Mucosa of rectum (tissue), 2 donors: ENCODE results near the gene ASGR1.
A peak's percentile ranks its signal among the peaks of the same experiment; 100 is the strongest.
"Not testable (repeated sequence)": the region's sequence is repeated elsewhere in the genome, so short reads cannot be mapped to it uniquely, and the experiment has no call there.

Experiments used
- H3K27ac ChIP-seq, 2 donors: one replicate each; pipeline ENCODE4 v1.7.0; 2013; ENCODE audit warnings: inconsistent platforms in 2 of 2, low read depth in 2 of 2, low read length in 2 of 2
- H3K27me3 ChIP-seq, 2 donors: one replicate each; pipeline ENCODE4 v1.7.0; 2013; ENCODE audit warnings: low read length in 2 of 2; ENCODE audit not compliant: control insufficient read depth in 2 of 2, insufficient read depth in 2 of 2
- H3K36me3 ChIP-seq, 2 donors: one replicate each; pipeline ENCODE4 v1.7.0; 2013; ENCODE audit warnings: low read length in 2 of 2; ENCODE audit not compliant: control insufficient read depth in 2 of 2, insufficient read depth in 2 of 2
- H3K4me1 ChIP-seq, 2 donors: one replicate each; pipeline ENCODE4 v1.7.0; 2013; ENCODE audit warnings: low read length in 2 of 2, mild to moderate bottlenecking in 1 of 2; ENCODE audit not compliant: control insufficient read depth in 2 of 2, insufficient read depth in 2 of 2
- H3K4me3 ChIP-seq, 2 donors: one replicate each; pipeline ENCODE4 v1.7.0; 2013; ENCODE audit warnings: low read length in 2 of 2
- H3K9ac ChIP-seq, 2 donors: one replicate each; pipeline ENCODE4 v1.7.0; 2013; ENCODE audit warnings: low read length in 2 of 2, low read depth in 1 of 2, mild to moderate bottlenecking in 1 of 2
- H3K9me3 ChIP-seq, 2 donors: one replicate each; pipeline ENCODE4 v1.7.0; 2013; ENCODE audit warnings: low read length in 2 of 2; ENCODE audit not compliant: control insufficient read depth in 2 of 2
- donor health status: healthy.
- donor health status: Normal muscosa, but diverticular disease.

ASGR1 gene

GRCh38 chr17:7136266-7136877 lies 42.8 kb downstream of the ASGR1 start:
- no peaks in the 10 kb centered on the region for H3K9me3 ChIP-seq
- H3K4me1 ChIP-seq, result peaks cover 13 to 15% of the 10 kb centered on the region in 2 donors
- no peak overlapping the region for H3K27ac ChIP-seq
- no peaks in the 10 kb centered on the region for H3K36me3 ChIP-seq
- H3K27me3 ChIP-seq, result peaks cover 5 to 6% of the 10 kb centered on the region in 2 donors
- H3K4me3 ChIP-seq, result no peak overlapping the region
- H3K9ac ChIP-seq, result no peak overlapping the region

- Histone ChIP-seq H3K36me3 (no peaks in the 10 kb centered on the region), H3K9ac (no peak overlapping the region), H3K27me3 (peaks cover 5 to 6% of the 10 kb centered on the region in 2 donors), H3K4me1 (peaks cover 0 to 3% of the 10 kb centered on the region in 2 donors), H3K27ac (no peak overlapping the region), H3K9me3 (no peaks in the 10 kb centered on the region), H3K4me3 (no peak overlapping the region)
These were observed 45.3 kb downstream of the ASGR1 start for GRCh38 chr17:7133916-7134315.

GRCh38 chr17:7133424-7133823 lies 45.7 kb downstream of the ASGR1 start:
- Histone ChIP-seq H3K4me1 (no peaks in the 10 kb centered on the region), H3K9me3 (no peaks in the 10 kb centered on the region), H3K9ac (no peak overlapping the region), H3K27me3 (peaks cover 5 to 6% of the 10 kb centered on the region in 2 donors), H3K4me3 (no peak overlapping the region), H3K27ac (no peak overlapping the region), H3K36me3 (no peaks in the 10 kb centered on the region)

GRCh38 chr17:7132511-7133094 lies 46.6 kb downstream of the ASGR1 start:
- peaks cover 5 to 6% of the 10 kb centered on the region in 2 donors for H3K27me3 ChIP-seq
- H3K36me3 ChIP-seq, result no peaks in the 10 kb centered on the region
- H3K9ac ChIP-seq, result no peak overlapping the region
- H3K27ac ChIP-seq, result peak overlapping the region in 1 of 2 donors; percentile 68
- H3K4me1 ChIP-seq, result no peaks in the 10 kb centered on the region
- H3K4me3 ChIP-seq, result no peak overlapping the region
- H3K9me3 ChIP-seq, result no peaks in the 10 kb centered on the region

GRCh38 chr17:7131423-7131791 lies 47.8 kb downstream of the ASGR1 start:
- H3K36me3 ChIP-seq, result no peaks in the 10 kb centered on the region
- H3K27me3 ChIP-seq, result no peaks in the 10 kb centered on the region
- H3K9ac ChIP-seq, result no peak overlapping the region
- H3K27ac ChIP-seq, result peak overlapping the region in 1 of 2 donors; percentile 35
- no peaks in the 10 kb centered on the region for H3K4me1 ChIP-seq
- H3K9me3 ChIP-seq, result no peaks in the 10 kb centered on the region
- H3K4me3 ChIP-seq, result peak overlapping the region in 1 of 2 donors; percentile 31

GRCh38 chr17:7130621-7131422 lies 48.3 kb downstream of the ASGR1 start:
- no peaks in the 10 kb centered on the region for H3K36me3 ChIP-seq
- peak overlapping the region in 1 of 2 donors; percentile 31 for H3K4me3 ChIP-seq
- peak overlapping the region in 1 of 2 donors; percentile 35 for H3K27ac ChIP-seq
- no peaks in the 10 kb centered on the region for H3K4me1 ChIP-seq
- H3K27me3 ChIP-seq, result no peaks in the 10 kb centered on the region
- H3K9me3 ChIP-seq, result no peaks in the 10 kb centered on the region
- no peak overlapping the region for H3K9ac ChIP-seq

- H3K4me1 ChIP-seq, result no peaks in the 10 kb centered on the region
- no peaks in the 10 kb centered on the region for H3K36me3 ChIP-seq
- no peak overlapping the region for H3K4me3 ChIP-seq
- H3K9me3 ChIP-seq, result no peaks in the 10 kb centered on the region
- H3K27me3 ChIP-seq, result no peaks in the 10 kb centered on the region
- H3K9ac ChIP-seq, result no peak overlapping the region
- no peak overlapping the region for H3K27ac ChIP-seq
These were observed 49.9 kb downstream of the ASGR1 start for GRCh38 chr17:7129311-7129710.

GRCh38 chr17:7128160-7128559 lies 51.0 kb downstream of the ASGR1 start:
- Histone ChIP-seq H3K27me3 (no peaks in the 10 kb centered on the region), H3K36me3 (no peaks in the 10 kb centered on the region), H3K9me3 (no peaks in the 10 kb centered on the region), H3K9ac (no peak overlapping the region), H3K4me3 (no peak overlapping the region), H3K27ac (no peak overlapping the region), H3K4me1 (no peaks in the 10 kb centered on the region)

- H3K9ac ChIP-seq, H3K27ac ChIP-seq, H3K27me3 ChIP-seq, H3K36me3 ChIP-seq, H3K9me3 ChIP-seq, H3K4me1 ChIP-seq, H3K4me3 ChIP-seq: not testable (repeated sequence)
These were observed 51.7 kb downstream of the ASGR1 start for GRCh38 chr17:7127501-7127900.

GRCh38 chr17:7126386-7126785 lies 52.8 kb downstream of the ASGR1 start:
- not testable (repeated sequence) for H3K27ac ChIP-seq, H3K27me3 ChIP-seq, H3K9ac ChIP-seq, H3K4me1 ChIP-seq, H3K9me3 ChIP-seq, H3K36me3 ChIP-seq, H3K4me3 ChIP-seq
